ENCODE data around the gene PSG2. TPM values are rescaled to one million over a fixed set of nuclear protein-coding genes. Genes with fewer than 3 reads are reported as not detected.
"Not testable (repeated sequence)": the region's sequence is repeated elsewhere in the genome, so short reads cannot be mapped to it uniquely, and the experiment has no call there.

The PSG2 gene
- 1 to 10 TPM in 1 of 4 donors, under 1 TPM in 1, not detected in 2; 0.65 to 1.3 TPM for total RNA-seq

- WGBS, 2 donors: 82 to 85% methylated on average over 2 of the region's 2 CpGs
- intact Hi-C loops (cut with DNase I; ENCODE audit: low total_unique reads): loop anchor here (10.0 kb wide), 1 partner anchor 158 kb away; no protein-coding TSS in a partner anchor
- H3K4me3 ChIP-seq (ENCODE audit: low read depth, poor library complexity, severe bottlenecking); DNase-seq (ENCODE audit: low spot score in 2 of 2): not testable (repeated sequence)
These were observed at the start of gene PSG2 for GRCh38 chr19:43082601-43083000. PSG2 (minus strand) TSS chr19:43082701; CDS start chr19:43082569, 132 bp downstream.

DNA sequence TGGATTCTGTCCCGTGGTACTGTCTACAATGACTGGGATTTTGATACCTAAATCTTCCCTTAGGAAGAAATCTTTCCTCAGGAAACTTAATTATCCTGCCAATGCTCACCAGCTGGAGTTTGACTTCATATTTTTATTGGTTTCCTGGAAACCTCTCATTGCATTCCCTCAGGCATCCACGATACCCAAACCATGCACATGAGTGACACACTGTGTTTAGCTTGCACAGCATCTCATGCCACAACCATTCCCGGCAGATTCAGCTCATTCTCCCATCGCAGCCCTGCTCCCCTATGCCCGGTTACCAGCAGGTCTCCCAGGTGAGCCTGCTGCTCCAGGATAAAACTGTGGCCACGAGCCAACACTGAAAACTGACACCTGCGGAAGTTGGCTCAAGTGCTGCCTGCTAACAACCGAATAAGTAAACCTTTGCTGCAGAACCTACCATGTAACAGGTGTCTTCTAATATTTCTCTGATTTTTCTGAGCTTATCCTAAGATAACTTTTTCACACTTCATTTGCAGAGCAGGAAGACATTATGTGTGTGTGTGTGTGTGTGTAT, 48.9 kb upstream of the PSG2 start:
- 47 to 50% methylated on average over 8 of the region's 8 CpGs for WGBS, 2 donors
- peak in 1 of 2 donors; percentile 21 for DNase-seq (ENCODE audit: low spot score in 2 of 2)
- H3K4me3 ChIP-seq (ENCODE audit: low read depth, poor library complexity, severe bottlenecking); intact Hi-C loops (cut with DNase I; ENCODE audit: low total_unique reads): not testable (repeated sequence)

DNA sequence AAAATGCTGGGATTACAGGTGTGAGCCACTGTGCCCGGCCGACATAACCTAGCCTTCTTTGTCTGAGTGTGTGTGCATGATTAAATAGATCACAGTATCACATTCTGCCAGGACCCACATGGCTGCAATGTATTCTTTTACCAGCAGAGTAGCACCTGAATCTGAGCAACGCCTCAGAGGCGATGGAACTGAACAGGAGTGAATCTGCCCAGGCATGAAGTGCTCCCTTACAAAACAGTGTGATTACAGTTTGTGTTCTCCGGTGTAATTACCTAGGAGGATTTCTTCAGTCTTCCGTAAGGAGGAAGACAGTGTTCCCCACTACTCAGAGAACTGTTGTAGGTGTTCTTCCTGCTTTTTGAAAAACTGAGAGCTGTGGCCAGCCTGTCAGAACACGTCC, 46.7 kb upstream of the PSG2 start:
- intact Hi-C loops (cut with DNase I; ENCODE audit: low total_unique reads); H3K4me3 ChIP-seq (ENCODE audit: low read depth, poor library complexity, severe bottlenecking): not testable (repeated sequence)
- WGBS, 2 donors: 44 to 50% methylated on average over 7 of the region's 7 CpGs
- peak in 1 of 2 donors; percentile 24 for DNase-seq (ENCODE audit: low spot score in 2 of 2)

DNA sequence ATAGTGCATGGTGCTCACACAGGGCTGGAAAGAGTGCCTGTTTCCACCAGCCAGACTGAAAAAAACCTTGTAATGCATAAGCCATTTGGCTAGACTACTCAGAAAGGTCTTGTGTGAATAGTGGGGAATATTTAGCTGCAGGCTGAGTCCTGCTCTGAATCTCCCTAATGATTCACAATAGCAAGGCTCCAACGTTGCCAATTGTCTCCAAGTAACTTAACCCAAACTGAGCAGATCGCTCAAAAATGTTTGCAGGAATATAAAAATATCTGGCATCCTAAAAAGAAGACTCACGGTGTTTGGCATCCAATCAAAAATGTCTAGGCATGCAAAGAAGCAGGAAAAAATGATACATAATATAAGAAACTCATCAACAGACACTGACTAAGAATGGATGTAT, 44.8 kb upstream of the PSG2 start:
- H3K4me3 ChIP-seq (ENCODE audit: low read depth, poor library complexity, severe bottlenecking); intact Hi-C loops (cut with DNase I; ENCODE audit: low total_unique reads); DNase-seq (ENCODE audit: low spot score in 2 of 2): not testable (repeated sequence)
- 31 to 48% methylated on average over 3 of the region's 3 CpGs for WGBS, 2 donors

- WGBS, 2 donors: 63 to 64% methylated on average over 4 of the region's 4 CpGs
These were observed 44.2 kb upstream of the PSG2 start for GRCh38 chr19:43126720-43127119.

DNA sequence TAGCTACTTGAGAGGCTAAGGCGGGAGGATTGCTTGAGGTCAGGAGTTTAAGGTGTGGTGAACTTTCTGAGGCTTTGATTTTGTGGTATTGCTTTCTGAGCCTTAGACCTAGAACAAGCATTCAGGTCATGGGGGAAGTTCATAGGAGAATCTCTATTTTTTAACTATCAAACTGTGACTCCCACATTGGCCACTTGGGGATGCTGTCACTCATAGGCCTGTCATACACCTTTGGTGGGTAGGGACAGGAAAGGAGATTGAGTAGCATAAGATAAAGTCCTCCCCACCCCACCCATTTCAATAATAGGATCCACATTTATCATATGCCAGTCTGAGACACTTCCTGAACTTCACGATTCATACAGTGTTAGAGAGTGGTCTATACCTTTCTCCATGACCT, 41.9 kb upstream of the PSG2 start:
- DNase-seq (ENCODE audit: low spot score in 2 of 2): no peak
- 78 to 93% methylated on average over 2 of the region's 2 CpGs for WGBS, 2 donors
- H3K4me3 ChIP-seq (ENCODE audit: low read depth, poor library complexity, severe bottlenecking): no peak overlapping the region
- TF ChIP-seq, protein P1, sequence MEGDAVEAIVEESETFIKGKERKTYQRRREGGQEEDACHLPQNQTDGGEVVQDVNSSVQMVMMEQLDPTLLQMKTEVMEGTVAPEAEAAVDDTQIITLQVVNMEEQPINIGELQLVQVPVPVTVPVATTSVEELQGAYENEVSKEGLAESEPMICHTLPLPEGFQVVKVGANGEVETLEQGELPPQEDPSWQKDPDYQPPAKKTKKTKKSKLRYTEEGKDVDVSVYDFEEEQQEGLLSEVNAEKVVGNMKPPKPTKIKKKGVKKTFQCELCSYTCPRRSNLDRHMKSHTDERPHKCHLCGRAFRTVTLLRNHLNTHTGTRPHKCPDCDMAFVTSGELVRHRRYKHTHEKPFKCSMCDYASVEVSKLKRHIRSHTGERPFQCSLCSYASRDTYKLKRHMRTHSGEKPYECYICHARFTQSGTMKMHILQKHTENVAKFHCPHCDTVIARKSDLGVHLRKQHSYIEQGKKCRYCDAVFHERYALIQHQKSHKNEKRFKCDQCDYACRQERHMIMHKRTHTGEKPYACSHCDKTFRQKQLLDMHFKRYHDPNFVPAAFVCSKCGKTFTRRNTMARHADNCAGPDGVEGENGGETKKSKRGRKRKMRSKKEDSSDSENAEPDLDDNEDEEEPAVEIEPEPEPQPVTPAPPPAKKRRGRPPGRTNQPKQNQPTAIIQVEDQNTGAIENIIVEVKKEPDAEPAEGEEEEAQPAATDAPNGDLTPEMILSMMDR (IDR thresholded peaks at IDR 0.05): no peak
- TF ChIP-seq POLR2A (IDR thresholded peaks at IDR 0.05): no peak
- intact Hi-C loops (cut with DNase I; ENCODE audit: low total_unique reads): no loop called here

More at GRCh38 chr19:43126720-43127119, 44.2 kb upstream of the PSG2 start:
- intact Hi-C loops (cut with DNase I; ENCODE audit: low total_unique reads): no loop called here
- H3K4me3 ChIP-seq (ENCODE audit: low read depth, poor library complexity, severe bottlenecking): no peak overlapping the region
- DNase-seq (ENCODE audit: low spot score in 2 of 2): no peak
- no peak for TF ChIP-seq POLR2A (IDR thresholded peaks at IDR 0.05)
- TF ChIP-seq, protein P1 (IDR thresholded peaks at IDR 0.05): no peak

GRCh38 chr19:43120433-43121026, 38.0 kb upstream of the PSG2 start:
- DNase-seq (ENCODE audit: low spot score in 2 of 2); H3K4me3 ChIP-seq (ENCODE audit: low read depth, poor library complexity, severe bottlenecking); intact Hi-C loops (cut with DNase I; ENCODE audit: low total_unique reads): not testable (repeated sequence)
- WGBS, 2 donors: 46 to 50% methylated on average over 11 of the region's 11 CpGs

- intact Hi-C loops (cut with DNase I; ENCODE audit: low total_unique reads); DNase-seq (ENCODE audit: low spot score in 2 of 2); H3K4me3 ChIP-seq (ENCODE audit: low read depth, poor library complexity, severe bottlenecking): not testable (repeated sequence)
- 38 to 39% methylated on average over 3 of the region's 3 CpGs for WGBS, 2 donors
These were observed 37.0 kb upstream of the PSG2 start for GRCh38 chr19:43119526-43119925.

DNA sequence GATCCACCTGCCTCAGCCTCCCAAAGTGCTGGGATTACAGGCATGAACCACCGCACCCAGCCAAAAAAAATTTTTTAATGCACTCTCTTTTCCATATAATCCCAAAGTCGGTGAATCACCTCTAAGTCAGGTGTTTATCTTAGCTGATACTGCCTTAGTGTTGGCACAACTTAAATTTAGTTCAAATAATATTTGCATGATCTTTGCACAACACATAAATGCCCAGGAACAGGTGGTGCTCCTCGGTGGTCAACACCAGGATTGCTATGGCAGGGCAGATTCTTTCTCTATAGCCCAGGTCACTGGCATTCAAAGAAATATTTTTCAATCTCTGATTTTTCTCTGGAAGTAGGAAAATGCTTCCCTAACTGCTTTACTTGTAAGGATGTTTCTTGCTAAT, 33.9 kb upstream of the PSG2 start:
- intact Hi-C loops (cut with DNase I; ENCODE audit: low total_unique reads); H3K4me3 ChIP-seq (ENCODE audit: low read depth, poor library complexity, severe bottlenecking); DNase-seq (ENCODE audit: low spot score in 2 of 2): not testable (repeated sequence)
- 75 to 76% methylated on average over 3 of the region's 3 CpGs for WGBS, 2 donors

DNA sequence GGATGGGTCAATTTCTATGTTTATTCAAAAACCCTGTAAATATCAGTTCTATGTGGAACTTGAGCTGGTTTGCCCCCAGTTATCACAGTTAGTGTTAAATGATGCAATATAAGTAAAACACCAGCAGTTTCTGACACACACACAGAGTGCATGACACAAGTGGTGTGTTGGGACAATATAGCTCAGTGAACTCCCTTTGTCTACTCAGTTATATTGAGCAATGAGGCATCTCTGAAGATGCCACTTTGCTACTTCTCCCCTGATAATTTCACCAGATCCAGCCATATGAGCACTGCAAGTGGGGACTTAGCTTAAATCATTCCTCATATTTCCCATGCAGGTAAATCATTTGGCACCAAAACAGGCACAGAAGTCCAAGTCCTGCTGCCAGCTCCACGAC, 33.0 kb upstream of the PSG2 start:
- H3K4me3 ChIP-seq (ENCODE audit: low read depth, poor library complexity, severe bottlenecking); DNase-seq (ENCODE audit: low spot score in 2 of 2); intact Hi-C loops (cut with DNase I; ENCODE audit: low total_unique reads): not testable (repeated sequence)
- 25 to 73% methylated on average over 1 of the region's 1 CpG for WGBS, 2 donors

GRCh38 chr19:43115064-43115463, 32.6 kb upstream of the PSG2 start:
- H3K4me3 ChIP-seq (ENCODE audit: low read depth, poor library complexity, severe bottlenecking); DNase-seq (ENCODE audit: low spot score in 2 of 2); intact Hi-C loops (cut with DNase I; ENCODE audit: low total_unique reads): not testable (repeated sequence)

DNA sequence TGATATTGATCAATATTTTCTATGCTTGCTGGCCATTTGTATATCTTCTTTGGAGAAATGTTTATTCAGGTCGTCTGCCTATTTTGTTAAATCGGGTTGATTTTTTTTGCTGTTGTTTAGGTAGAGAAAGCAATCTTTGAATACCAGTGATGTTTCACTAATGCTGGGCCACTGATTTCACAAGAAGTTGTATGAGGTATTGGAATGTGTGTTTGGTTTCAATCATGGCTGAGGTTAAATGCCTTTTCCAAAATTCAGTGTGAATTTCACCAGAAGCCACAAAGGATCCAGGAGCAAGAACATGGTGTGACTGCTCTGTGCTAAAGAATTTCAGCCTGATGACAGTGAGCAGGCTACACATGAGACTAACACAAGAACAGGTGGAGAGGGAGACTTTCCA, 32.1 kb upstream of the PSG2 start:
- DNase-seq (ENCODE audit: low spot score in 2 of 2); H3K4me3 ChIP-seq (ENCODE audit: low read depth, poor library complexity, severe bottlenecking); intact Hi-C loops (cut with DNase I; ENCODE audit: low total_unique reads): not testable (repeated sequence)
- 85 to 86% methylated on average over 2 of the region's 2 CpGs for WGBS, 2 donors

DNA sequence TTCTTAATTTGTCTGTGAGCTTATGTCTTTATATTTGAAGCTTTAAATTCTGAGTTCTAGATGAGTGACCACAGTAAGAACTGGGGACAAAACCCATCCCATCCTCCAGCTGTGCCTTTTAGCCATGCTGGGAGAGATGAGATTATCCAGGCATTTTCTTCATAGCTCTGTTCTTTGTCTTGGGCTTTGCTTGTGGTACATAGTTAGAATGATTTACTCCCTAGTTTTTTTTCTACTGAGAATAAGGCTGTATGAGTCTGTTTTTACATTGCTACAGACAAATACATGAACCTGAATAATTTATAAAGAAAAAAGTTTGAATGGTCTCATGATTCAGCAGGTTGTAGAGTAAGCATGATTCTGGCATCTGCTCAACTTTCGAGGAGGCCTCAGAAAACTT, 24.9 kb upstream of the PSG2 start:
- intact Hi-C loops (cut with DNase I; ENCODE audit: low total_unique reads); H3K4me3 ChIP-seq (ENCODE audit: low read depth, poor library complexity, severe bottlenecking); DNase-seq (ENCODE audit: low spot score in 2 of 2): not testable (repeated sequence)
- whole genome bisulfite sequencing, 2 donors: 83 to 90% methylated on average over 1 of the region's 1 CpG
